ENCODE measurements around the gene TEAD3.

DNA sequence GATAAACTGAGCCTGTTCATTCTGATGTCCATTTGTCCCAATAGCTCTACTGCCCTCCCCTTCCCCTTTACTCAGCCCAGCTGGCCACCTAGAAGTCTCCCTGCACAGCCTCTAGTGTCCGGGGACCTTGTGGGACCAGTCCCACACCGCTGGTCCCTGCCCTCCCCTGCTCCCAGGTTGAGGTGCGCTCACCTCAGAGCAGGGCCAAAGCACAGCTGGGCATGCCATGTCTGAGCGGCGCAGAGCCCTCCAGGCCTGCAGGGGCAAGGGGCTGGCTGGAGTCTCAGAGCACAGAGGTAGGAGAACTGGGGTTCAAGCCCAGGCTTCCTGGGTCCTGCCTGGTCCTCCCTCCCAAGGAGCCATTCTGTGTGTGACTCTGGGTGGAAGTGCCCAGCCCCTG, 69.4 kb downstream of the TEAD3 start:
- TF ChIP-seq CTCF (IDR thresholded peaks at IDR 0.05): no peak
- no peak for TF ChIP-seq POLR2A (IDR thresholded peaks at IDR 0.05)
